ENCODE results near the gene C8B.

Gene C8B

DNA sequence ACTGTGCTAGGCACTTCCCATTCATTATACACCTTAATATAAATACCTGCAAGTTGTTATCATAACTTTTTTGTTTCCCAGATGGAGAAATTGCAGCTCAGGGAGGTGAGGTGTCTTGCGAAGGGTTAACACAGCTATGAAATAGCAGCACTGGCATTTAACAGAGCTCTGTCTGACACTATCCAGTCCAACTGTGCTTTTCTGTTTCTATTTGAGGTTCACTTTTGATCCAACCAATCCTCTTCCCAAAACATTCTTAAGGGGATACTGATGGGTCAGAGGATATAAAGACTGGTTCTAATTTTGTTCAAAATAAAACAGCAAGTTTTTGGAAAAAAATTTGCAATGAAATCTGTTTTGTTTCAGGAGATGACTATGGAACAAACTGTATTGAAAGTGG is 46.5 kb upstream of the C8B start:
- Histone ChIP-seq H4K20me1 (ENCODE audit: control insufficient read depth, insufficient read depth, low read depth, low read length) (no peaks in the 10 kb centered on the region), H3K27me3 (ENCODE audit: control insufficient read depth, low read length) (no peaks in the 10 kb centered on the region), H3F3A (ENCODE audit: control insufficient read depth, insufficient read depth) (no peaks in the 10 kb centered on the region), H3K9me2 (replicated peaks; ENCODE audit: control insufficient read depth, low read length) (no peaks in the 10 kb centered on the region), H3K9me3 (ENCODE audit: control insufficient read depth, insufficient read depth, low read length) (no peaks in the 10 kb centered on the region), H3K27ac (ENCODE audit: low read depth, low read length) (no peak overlapping the region), H3K4me2 (ENCODE audit: low read length) (no peak overlapping the region), H3K79me2 (ENCODE audit: control insufficient read depth, low read length) (no peaks in the 10 kb centered on the region), H3K4me1 (ENCODE audit: control insufficient read depth, low read length) (no peaks in the 10 kb centered on the region), H3K4me3 (ENCODE audit: low read length) (no peak overlapping the region), H3K36me3 (ENCODE audit: control insufficient read depth, low read length) (no peaks in the 10 kb centered on the region)
- TF ChIP-seq, protein P1, sequence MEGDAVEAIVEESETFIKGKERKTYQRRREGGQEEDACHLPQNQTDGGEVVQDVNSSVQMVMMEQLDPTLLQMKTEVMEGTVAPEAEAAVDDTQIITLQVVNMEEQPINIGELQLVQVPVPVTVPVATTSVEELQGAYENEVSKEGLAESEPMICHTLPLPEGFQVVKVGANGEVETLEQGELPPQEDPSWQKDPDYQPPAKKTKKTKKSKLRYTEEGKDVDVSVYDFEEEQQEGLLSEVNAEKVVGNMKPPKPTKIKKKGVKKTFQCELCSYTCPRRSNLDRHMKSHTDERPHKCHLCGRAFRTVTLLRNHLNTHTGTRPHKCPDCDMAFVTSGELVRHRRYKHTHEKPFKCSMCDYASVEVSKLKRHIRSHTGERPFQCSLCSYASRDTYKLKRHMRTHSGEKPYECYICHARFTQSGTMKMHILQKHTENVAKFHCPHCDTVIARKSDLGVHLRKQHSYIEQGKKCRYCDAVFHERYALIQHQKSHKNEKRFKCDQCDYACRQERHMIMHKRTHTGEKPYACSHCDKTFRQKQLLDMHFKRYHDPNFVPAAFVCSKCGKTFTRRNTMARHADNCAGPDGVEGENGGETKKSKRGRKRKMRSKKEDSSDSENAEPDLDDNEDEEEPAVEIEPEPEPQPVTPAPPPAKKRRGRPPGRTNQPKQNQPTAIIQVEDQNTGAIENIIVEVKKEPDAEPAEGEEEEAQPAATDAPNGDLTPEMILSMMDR (IDR thresholded peaks at IDR 0.05; ENCODE audit: low read depth, low read length, poor library complexity, severe bottlenecking) = no peak
- TF ChIP-seq EZH2phosphoT487 (IDR thresholded peaks at IDR 0.05; ENCODE audit: borderline replicate concordance, low read length) = no peak

DNA sequence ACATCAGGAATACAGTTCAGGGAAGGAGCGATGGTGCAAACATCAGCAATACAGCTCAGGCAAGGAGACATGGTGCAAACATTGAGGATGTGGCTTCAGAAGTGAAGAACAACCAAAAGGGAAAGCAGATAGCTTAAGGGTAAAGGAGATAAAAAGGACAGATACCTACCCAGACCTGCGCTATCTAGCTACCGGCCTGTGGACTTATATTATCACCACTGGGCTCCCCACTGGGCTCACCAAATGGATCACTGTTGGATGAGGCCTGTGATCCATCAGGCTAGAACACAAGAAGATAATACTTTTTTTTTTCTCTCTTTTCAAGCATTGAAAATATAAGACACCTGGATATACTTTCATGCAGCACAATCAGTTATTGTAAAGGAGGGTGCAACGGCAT is 44.7 kb upstream of the C8B start:
- Histone ChIP-seq H3K9me3 (ENCODE audit: control insufficient read depth, insufficient read depth, low read length) (no peaks in the 10 kb centered on the region), H3K4me3 (ENCODE audit: low read length) (no peak overlapping the region), H3K4me2 (ENCODE audit: low read length) (no peak overlapping the region), H3K9me2 (replicated peaks; ENCODE audit: control insufficient read depth, low read length) (no peaks in the 10 kb centered on the region), H3K79me2 (ENCODE audit: control insufficient read depth, low read length) (no peaks in the 10 kb centered on the region), H3K27me3 (ENCODE audit: control insufficient read depth, low read length) (no peaks in the 10 kb centered on the region), H3K36me3 (ENCODE audit: control insufficient read depth, low read length) (no peaks in the 10 kb centered on the region), H3K27ac (ENCODE audit: low read depth, low read length) (no peak overlapping the region), H3F3A (ENCODE audit: control insufficient read depth, insufficient read depth) (no peaks in the 10 kb centered on the region), H4K20me1 (ENCODE audit: control insufficient read depth, insufficient read depth, low read depth, low read length) (no peaks in the 10 kb centered on the region), H3K4me1 (ENCODE audit: control insufficient read depth, low read length) (no peaks in the 10 kb centered on the region)
- TF ChIP-seq, protein P1 (IDR thresholded peaks at IDR 0.05; ENCODE audit: low read depth, low read length, poor library complexity, severe bottlenecking) = no peak
- no peak for TF ChIP-seq EZH2phosphoT487 (IDR thresholded peaks at IDR 0.05; ENCODE audit: borderline replicate concordance, low read length)

DNA sequence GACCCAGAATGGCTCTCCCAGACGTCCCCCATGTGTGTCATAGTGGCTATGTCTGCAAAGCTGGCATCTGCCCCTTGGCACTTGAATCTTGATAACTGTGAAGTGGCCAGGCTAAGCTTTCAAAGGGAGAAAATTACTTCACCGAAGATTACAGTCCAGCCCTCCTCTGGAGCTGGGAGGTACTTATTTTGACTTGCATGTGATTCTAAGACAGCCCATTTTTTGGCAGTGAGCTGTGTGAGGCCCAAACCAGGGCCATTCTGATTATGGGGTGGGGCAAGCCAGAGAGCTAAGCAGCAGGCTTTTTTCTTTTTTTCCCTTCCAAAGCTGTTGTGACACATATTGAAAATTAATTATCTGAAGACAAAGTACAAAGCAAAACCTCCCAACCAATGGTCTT is 42.1 kb upstream of the C8B start:
- no peaks in the 10 kb centered on the region for H3K4me1 ChIP-seq (ENCODE audit: control insufficient read depth, low read length)
- H3K9me2 ChIP-seq (replicated peaks; ENCODE audit: control insufficient read depth, low read length) = no peaks in the 10 kb centered on the region
- no peaks in the 10 kb centered on the region for H4K20me1 ChIP-seq (ENCODE audit: control insufficient read depth, insufficient read depth, low read depth, low read length)
- no peak for TF ChIP-seq EZH2phosphoT487 (IDR thresholded peaks at IDR 0.05; ENCODE audit: borderline replicate concordance, low read length)
- TF ChIP-seq, protein P1 (IDR thresholded peaks at IDR 0.05; ENCODE audit: low read depth, low read length, poor library complexity, severe bottlenecking) = no peak
- H3F3A ChIP-seq (ENCODE audit: control insufficient read depth, insufficient read depth) = no peaks in the 10 kb centered on the region
- no peaks in the 10 kb centered on the region for H3K9me3 ChIP-seq (ENCODE audit: control insufficient read depth, insufficient read depth, low read length)
- H3K27me3 ChIP-seq (ENCODE audit: control insufficient read depth, low read length) = no peaks in the 10 kb centered on the region
- H3K4me2 ChIP-seq (ENCODE audit: low read length) = no peak overlapping the region
- H3K4me3 ChIP-seq (ENCODE audit: low read length) = no peak overlapping the region
- no peaks in the 10 kb centered on the region for H3K36me3 ChIP-seq (ENCODE audit: control insufficient read depth, low read length)
- H3K79me2 ChIP-seq (ENCODE audit: control insufficient read depth, low read length) = no peaks in the 10 kb centered on the region
- no peak overlapping the region for H3K27ac ChIP-seq (ENCODE audit: low read depth, low read length)

DNA sequence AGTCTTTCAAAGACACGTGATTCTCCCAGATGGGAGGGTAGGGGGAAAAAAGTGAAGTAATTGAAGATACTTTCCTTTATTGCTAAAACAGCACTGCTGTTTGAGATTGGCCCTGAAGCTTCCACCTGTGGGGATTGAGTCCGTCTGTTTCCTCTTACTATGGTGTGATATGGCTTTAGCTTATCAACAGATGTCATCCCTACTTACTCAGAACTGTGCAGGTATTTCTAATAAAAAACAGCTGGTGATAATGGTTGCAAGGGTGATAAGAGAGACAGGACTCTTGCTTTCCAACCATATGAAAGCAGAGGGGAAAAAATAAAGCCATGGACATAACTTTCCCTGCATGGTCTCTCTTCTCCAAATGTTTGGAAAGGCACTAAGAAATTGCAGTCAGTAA is 41.7 kb upstream of the C8B start:
- no peaks in the 10 kb centered on the region for H3K4me1 ChIP-seq (ENCODE audit: control insufficient read depth, low read length)
- H3K9me3 ChIP-seq (ENCODE audit: control insufficient read depth, insufficient read depth, low read length) = no peaks in the 10 kb centered on the region
- TF ChIP-seq, protein P1 (IDR thresholded peaks at IDR 0.05; ENCODE audit: low read depth, low read length, poor library complexity, severe bottlenecking) = no peak
- TF ChIP-seq EZH2phosphoT487 (IDR thresholded peaks at IDR 0.05; ENCODE audit: borderline replicate concordance, low read length) = no peak
- no peaks in the 10 kb centered on the region for H4K20me1 ChIP-seq (ENCODE audit: control insufficient read depth, insufficient read depth, low read depth, low read length)
- H3K9me2 ChIP-seq (replicated peaks; ENCODE audit: control insufficient read depth, low read length) = no peaks in the 10 kb centered on the region
- H3K79me2 ChIP-seq (ENCODE audit: control insufficient read depth, low read length) = no peaks in the 10 kb centered on the region
- no peaks in the 10 kb centered on the region for H3F3A ChIP-seq (ENCODE audit: control insufficient read depth, insufficient read depth)
- H3K36me3 ChIP-seq (ENCODE audit: control insufficient read depth, low read length) = no peaks in the 10 kb centered on the region
- H3K4me2 ChIP-seq (ENCODE audit: low read length) = no peak overlapping the region
- H3K27ac ChIP-seq (ENCODE audit: low read depth, low read length) = no peak overlapping the region
- no peak overlapping the region for H3K4me3 ChIP-seq (ENCODE audit: low read length)
- no peaks in the 10 kb centered on the region for H3K27me3 ChIP-seq (ENCODE audit: control insufficient read depth, low read length)

All from DOHH2 (cell line).